ENCODE data around the gene ERMP1.
"Not testable (repeated sequence)": the region's sequence is repeated elsewhere in the genome, so short reads cannot be mapped to it uniquely, and the experiment has no call there.

ERMP1 gene

DNA sequence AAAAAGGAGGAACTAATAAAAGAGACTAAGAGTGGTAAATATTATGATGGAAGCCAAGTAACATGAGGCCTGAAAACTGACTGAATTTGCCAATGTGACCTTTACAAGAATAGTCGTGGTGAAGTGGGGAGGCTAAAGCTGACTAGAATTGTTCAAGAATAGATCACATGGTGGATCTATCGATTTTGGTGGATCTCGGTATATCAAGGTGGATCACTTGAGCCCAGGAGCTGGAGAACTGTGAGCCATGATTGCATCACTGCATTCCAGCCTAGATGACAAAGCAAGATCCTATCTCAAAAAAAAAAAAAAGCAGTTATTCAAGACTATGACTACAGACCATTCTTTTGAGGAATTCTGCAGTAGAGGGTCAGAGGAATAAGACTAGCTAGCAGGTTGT, 15.1 kb downstream of the ERMP1 start:
- no peak for DNase-seq (ENCODE audit: low read depth)

DNA sequence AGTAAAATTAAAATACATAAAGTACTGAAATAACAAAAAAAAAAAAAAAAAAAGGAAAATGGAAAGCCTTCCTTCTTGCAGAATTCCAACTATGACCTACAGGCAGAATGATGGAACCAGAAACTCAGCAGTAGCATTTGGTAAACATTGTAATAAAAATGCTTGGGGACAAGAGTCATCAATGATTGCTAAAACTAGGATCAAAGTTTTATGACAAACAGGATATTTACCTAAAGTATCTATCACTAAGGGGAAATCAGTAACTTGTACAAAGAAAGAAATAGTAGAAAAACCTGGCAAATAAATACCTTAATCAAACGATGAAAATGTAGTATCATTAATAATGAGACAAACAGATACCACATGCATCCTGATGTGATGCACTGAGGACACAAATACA, 17.5 kb downstream of the ERMP1 start:
- DNase-seq (ENCODE audit: low read depth) = no peak

DNA sequence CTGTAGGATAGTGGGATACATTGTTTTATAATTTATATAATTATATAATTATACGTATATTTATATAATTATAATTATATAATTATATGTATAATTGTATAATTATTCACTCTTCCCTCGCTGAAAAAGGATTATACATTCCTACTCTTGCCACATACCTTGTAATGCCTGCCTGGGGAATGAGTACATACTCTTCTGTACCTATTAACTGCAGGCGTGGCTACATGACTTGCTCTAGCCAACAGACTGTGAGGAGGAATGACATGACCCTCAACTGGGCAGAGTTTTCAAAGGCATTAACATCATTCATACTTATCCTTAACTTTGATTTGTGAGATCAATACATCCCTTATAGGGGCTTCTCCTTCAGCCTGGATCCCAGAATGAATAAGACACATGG, 19.1 kb downstream of the ERMP1 start:
- no peak for DNase-seq (ENCODE audit: low read depth)

DNA sequence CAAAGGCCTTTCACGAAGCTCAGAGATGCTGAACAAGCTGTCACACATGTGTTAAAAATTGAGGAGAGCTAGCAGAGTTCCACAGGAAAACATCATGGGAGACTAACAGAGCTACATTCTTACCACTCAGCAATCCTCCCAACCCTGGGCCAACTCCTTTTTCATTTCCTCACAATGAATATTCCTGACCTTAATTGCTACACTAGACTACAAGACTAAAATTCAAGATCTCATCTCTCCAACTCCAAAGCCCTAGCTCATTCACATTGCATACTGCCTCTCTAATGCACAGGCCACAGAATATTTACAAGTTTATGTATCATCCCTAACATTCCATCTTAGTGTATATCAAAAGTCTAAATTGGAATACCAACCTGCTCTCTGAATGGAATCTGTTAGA, 21.2 kb downstream of the ERMP1 start:
- DNase-seq (ENCODE audit: low read depth) = no peak

DNA sequence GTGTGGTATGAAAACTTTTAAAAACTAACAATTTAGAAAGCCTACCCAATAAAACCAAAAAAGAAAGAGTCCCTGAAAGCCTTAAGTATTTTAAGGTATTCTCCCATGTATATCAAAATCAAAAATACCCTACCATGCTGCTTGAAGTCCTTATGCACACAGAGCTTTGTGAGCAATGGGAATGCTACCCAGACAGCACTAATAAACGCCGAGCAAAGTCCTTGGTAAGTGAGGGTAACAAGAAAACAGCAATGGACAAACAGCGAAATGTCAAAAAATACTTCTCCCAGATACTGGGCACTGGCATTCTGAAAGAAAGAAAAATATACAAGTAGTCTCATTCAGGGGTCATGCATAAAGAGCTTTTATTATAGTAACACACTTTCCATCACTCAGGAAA, 27.4 kb downstream of the ERMP1 start:
- DNase-seq (ENCODE audit: low read depth) = no peak

DNA sequence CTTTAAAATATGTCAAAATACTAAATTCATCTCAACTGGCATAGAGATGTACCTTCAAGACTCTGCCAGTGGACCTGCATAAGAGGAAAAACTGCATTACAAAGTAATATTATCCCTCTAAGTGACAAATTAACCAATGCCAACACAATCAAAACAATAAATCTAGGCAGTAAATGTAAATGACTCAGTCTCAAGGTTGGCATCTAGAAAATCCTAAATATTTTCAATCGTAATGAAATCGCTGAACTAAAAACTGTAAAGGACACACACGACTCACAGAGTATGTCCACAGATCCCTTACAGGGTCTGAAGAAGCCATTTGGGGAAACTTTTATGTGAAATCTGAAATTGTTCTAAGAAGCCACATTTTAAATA, 31.2 kb downstream of the ERMP1 start:
- DNase-seq (ENCODE audit: low read depth) = no peak

DNA sequence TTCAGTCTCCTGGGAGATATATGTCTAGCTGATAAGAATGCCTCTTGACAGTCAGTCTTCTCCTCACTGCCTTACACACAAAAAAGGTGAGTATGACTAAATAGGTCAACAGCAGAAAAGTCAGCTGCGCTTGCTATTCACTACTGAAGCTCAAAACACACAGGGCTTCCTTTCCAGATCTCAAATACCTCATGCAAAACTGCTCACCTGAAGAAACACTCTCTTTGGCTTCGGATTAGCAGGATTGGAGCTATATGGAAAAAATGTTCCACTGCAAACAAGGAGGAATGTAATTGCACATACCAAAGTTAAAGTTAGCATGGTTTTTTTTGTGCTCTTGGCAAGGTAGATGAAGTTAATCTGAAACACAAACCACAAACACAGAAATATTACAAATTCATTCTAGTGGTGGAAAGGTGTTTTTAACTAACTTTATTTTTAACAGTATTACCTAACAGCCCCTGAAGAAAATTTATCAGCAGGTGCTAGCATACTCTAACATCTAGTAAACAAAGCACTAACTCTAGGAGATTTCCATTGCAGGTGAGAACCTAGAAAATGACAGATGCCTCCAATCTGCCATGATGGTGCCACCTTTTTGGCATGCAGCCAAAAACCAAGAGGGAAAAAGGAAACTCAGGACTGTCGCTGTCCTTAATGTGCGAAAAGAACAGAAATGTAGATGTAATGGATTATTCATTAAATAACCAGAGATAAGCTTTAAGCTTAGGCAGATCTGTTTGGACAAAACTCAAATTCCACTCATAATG, 31.8 kb downstream of the ERMP1 start:
- DNase-seq (ENCODE audit: low read depth) = no peak

DNA sequence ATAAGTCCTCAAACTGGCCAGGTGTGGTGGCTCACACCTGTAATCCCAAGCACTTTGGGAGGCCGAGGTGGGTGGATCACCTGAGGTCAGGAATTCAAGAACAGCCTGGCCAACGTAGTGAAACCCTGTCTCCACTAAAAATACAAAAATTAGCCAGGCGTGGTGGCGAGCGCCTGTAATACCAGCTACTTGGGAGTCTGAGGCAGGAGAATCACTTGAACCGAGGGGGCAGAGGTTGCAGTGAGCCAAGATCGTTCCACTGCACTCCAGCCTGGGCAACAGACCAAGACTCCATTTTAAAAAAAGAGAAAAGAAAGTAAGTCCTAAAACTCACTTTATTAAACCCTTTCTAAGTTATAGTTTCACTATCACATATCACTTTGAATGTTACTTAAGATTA, 32.5 kb downstream of the ERMP1 start:
- not testable (repeated sequence) for DNase-seq (ENCODE audit: low read depth)

DNA sequence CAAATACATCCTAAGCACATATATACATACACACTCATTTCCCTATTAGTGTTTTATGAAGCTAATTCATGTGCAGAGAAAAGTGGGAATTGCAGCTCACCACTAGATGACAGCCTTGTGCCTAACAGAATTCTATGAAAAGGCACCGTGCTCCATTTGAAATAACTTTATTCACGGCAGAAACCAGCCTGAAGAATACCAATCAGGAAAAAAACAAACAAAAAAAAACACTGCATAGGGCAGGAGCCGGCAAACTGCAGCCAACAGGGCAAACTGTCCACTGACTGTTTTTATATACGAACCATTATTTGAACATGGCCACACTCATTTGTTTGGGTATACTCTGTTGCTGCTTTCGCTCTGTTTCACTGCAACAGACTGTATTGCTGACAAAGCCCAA, 33.6 kb downstream of the ERMP1 start:
- no peak for DNase-seq (ENCODE audit: low read depth)

DNA sequence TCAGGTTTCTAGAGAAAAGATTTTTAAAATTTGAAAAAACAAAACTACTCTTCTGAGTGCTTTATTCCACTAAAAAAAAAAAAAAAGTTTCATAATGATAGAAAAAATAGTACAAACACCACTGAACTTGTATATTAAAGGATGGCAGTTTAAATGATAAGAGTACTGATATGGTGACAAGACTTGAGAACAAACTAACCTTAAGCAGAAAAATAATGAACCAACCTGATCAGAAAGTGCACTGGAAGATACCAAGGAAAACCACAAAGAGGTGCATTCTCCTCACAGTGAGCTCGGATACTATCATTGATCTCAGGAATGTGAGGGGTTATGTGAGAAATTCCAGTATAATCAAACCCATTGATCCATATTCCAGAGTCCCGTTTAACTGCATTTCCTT, 34.3 kb downstream of the ERMP1 start:
- no peak for DNase-seq (ENCODE audit: low read depth)

DNA sequence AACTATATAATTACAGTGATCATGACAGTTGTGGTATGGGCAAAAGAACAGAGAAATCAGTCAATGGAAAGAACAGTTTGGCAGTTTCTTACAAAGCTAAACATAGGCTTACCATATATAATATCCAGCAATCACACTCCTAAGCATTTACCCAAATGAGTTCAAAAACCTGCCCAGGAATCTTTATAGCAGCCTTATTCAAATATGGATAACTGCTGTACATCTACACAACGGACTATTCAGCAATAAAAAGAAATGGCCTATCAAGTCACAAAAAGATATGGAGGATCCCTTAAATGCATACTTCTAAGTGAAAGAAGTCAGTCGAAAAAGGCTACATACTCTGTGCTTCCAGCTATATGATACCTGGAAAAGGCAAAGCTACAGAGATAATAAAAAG, 36.6 kb downstream of the ERMP1 start:
- DNase-seq (ENCODE audit: low read depth) = no peak

DNA sequence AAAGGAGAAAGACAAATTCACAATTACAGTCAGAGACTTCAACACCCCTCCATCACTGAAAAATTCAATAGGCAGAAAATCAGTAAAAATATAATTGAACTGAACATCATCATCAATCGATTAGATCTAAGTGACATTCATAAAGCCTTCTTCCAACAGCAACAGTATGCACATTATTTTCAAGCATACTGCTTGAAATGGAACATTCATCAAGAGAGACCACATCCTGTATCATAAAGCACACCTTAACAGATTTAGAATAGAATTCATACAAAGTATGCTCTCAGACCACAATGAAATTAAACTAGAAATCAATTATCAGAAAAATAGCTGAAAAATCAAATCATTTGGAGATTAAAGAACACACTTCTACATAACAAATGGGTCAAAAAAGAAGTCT, 39.1 kb downstream of the ERMP1 start:
- no peak for DNase-seq (ENCODE audit: low read depth)

DNA sequence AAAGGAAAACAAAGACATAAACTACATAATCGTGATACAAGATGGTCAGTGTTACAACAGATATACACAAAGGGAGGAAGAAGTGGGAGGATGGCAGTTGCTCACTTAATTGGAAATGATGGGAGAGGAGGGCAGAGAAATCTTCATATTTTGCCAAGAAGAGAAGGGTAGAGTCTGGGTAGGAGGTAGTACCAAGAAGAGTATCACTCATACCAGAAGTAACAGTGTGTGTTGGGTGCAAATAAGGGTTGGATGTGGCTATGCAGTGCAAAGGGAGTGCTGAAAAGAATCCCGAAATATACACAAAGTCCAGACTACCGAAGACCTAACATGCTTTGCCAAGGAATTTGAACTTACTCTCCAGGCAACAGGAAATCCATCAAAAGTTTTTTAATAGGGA, 41.0 kb downstream of the ERMP1 start:
- DNase-seq (ENCODE audit: low read depth) = no peak

DNA sequence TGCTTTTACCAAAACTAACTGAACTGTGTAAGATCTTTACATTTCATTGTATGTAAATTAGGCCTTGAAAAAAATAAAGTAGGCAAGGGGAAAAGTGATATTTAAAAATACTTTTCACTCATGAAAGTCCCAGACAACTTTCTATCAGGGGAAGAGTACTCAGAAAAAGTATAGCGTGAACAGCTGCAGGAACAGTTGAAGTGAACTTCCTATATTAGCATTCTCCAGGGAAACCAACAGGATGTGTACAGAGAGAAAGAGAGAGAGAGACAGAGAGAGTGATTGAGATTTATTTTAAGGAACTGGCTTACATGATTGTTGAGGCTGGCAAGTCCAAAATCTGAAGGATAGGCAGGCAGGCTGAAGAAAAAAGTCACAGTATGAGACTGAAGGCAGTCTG, 42.0 kb downstream of the ERMP1 start:
- no peak for DNase-seq (ENCODE audit: low read depth)

DNA sequence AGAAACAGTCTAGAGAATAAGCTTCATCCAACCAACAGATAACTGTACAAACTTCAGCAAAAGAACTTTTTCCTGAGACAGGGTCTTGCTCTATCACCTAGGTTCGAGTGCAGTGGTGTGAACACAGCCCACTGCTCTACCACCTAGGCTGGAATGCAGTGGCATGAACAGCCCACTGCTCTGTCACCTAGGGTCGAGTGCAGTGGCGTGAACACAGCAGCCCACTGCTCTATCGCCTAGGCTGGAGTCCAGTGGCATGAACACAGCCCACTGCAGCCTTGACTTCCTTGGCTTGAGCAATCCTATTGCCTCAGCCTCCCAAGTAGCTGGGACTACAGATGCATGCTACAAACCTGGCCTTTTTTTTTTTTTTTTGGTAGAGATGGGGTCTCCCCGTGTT, 43.4 kb downstream of the ERMP1 start:
- no peak for DNase-seq (ENCODE audit: low read depth)

DNA sequence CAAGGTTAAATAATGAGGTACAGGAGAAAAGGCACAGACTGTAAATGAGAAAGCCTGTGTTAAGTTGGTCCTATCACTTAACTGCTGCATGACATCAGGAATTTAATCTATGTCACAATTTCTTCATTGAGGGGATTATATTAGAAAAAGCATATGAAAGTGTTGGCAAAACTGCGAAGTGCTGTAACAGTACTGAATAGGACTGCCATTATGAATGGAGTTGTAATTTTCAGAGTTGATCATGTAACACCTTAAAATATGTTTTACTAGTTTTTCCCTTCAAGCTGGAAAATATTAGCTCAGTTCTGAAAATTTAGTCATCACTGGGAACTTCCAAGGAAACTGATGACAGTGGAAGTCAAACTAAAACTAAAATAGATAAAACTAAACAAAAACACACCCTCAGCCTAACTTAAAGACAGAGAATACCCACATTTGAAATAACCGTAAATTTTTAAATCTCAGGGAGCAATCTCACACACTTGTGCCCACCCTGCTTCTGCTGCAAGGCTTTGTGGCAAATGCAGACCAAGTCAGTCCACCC, 45.1 kb downstream of the ERMP1 start:
- DNase-seq (ENCODE audit: low read depth) = no peak

DNA sequence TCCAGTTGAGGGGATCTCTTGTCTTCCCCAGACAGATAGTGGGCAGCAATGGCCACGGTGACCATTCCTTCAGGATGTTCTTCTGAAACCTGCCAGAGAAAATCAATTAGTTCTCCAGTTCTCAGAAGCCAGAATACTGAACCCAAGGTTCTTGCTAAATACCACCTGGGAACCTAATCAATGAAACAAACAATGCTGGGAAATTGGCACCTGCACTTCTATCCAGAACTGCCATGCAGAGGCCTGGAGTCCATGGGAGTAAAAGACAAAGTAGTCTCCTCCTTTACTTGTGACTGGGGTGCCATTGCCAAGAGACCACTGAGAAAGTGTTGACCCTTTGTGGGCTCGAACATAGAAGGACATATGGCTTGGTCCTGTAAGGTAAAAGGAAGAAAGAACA, 45.7 kb downstream of the ERMP1 start:
- DNase-seq (ENCODE audit: low read depth) = no peak

DNA sequence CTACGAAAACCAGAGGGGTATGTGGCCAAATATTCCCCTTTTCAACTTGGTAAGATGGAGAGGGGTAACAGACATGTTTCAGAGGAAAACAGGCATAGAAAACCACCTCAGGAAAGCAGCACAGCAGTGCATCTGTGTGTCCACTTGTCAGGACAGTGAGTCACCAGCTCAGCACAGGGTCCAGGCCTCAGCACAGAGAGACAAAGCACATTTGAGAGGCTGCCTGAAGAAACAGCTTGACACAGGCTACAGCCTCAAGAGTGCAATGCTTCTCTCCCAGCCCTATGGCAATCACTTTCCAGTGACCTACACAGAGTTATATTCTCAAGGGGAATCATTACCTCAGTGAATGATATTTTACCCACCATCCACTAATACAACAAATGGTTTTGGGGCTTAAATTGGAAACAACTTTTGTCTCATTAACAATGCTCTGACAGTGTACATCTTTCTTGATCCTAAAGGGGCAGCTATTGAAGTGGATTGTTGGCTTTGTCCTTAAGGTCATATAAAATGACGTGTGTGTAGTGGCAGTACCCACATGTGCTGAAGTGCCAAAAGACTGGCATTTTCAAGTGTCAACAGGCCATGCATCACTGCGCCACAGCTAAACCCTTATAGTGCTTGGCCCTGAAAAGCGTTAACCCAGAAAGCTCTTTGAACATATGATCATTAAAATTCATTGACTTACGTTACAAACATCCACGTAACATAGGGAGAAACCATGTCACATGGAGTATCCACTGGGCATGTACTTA, 46.4 kb downstream of the ERMP1 start:
- no peak for DNase-seq (ENCODE audit: low read depth)

DNA sequence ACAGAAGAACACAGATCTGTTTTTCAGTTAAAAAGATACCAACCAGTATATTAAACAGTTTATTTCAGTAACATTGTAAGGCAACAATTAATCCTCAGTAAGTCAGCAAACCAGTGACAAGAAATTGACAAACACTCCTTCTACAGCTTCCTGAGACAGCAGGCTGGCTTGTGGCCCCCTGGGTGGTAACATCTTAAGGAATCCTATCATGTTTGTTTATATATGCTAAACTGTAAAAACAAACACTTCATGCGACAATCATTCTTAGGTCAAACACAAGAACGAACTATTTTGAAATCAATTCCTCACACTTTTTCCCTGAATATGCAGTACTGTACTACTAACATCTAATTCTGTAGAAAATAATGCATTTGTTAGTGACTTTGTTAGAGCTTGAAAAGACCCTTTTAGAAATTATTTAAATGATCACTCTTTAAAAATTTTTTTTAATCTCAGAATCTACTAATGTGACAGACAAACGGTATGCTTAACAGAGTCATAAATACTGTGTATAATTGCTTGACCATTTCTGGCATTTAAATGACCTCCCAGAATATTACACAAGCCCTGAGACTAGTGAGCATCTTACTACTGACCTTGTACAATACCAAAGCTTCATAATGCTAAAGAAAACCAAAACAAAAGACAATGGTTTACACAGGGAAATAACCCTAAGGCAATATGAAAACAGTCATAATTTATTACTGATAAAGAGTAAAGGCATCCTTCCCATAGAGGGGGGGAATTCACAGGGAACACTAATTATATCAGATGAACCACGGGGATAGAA, 48.2 kb downstream of the ERMP1 start:
- DNase-seq (ENCODE audit: low read depth) = no peak

DNA sequence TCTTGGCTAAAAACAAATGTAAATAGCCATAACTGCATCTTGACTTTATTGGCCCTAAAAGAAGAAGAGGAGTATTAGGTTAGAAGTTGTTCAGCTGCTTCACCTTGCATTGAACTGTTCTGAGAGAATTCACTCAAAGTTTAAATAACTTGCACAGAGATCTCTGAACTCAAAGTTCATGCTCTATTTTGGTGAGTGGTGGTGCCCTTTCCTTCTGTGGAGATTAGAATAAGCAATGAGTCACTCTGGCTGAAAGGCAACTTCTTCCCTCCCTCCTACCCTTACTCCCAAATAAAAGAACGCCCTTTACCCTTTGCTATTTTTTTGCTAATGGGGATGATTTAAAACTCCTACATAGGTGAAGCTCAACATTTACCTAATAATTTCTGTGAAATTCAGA, 48.9 kb downstream of the ERMP1 start:
- no peak for DNase-seq (ENCODE audit: low read depth)

DNA sequence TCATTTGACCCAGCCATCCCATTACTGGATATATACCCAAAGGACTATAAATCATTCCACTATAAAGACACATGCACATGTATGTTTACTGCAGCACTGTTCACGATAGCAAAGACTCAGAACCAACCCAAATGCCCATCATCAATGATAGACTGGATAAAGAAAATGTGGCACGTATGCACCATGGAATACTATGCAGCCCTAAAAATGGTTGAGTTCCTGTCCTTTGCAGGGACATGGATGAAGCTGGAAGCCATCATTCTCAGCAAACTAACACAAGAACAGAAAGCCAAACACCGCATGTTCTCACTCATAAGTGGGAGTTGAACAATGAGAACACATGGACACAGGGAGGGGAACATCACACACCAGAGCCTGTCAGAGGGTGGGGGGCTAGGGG, 49.5 kb downstream of the ERMP1 start:
- DNase-seq (ENCODE audit: low read depth) = not testable (repeated sequence)

DNA sequence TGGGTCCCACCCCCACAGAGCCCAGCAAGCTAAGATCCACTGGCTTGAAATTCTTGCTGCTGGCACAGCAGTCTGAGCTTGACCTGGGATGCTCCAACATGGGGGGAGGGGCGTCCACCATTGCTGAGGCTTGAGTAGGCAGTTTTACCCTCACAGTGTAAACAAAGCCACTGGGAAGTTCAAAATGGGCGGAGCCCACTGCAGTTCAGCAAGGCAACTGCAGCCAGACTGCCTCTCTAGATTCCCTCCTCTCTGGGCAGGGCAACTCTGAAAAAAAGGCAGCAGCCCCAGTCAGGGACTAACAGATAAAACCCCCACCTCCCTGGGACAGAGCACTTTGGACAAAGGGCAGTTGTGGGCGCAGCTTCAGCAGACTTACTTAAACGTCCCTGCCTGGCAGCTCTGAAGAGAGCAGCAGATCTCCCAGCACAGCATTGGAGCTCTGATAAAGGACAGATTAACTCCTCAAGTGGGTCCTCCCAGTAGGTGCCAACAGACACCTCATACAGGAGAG, 53.2 kb downstream of the ERMP1 start:
- DNase-seq (ENCODE audit: low read depth) = not testable (repeated sequence)

DNA sequence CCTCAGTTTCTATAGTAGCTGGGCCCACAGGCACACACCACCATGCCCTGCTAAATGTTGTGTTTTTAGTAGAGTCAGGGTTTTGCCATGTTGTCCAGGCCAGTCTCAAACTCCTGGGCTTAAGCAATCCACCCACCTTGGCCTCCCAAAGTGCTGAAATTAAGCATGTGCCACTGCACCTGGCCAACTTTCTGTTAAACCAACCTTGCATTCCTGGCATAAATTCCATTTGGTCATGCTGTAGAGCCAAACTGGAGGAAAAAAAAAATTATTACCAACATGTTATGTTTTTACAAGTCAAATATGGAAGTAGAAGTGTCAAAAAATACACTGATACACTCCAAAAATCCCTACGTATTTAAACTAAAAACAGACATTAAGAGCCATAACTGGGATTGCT, 54.1 kb downstream of the ERMP1 start:
- DNase-seq (ENCODE audit: low read depth) = no peak

Measured in stimulated activated CD8-positive, alpha-beta memory T cell treated with anti-CD3 and anti-CD28 coated beads, Interleukin-4, amount 100 ng/mL, for 24 hours (primary cell).